T follicular helper cell (primary cell): Measurements from ENCODE around the gene SLC17A2.
"Not testable (repeated sequence)": the region's sequence is repeated elsewhere in the genome, so short reads cannot be mapped to it uniquely, and the experiment has no call there.

ENCODE experiments used
- DNase-seq: peaks from one replicate; pipeline ENCODE4 v3.0.0-alpha.2; 2020; ENCODE audit warnings: low read depth

SLC17A2 gene

GRCh38 chr6:25951296-25952032 is 21.0 kb upstream of the SLC17A2 start:
- DNase-seq, result no peak

GRCh38 chr6:25950297-25950696 is 19.8 kb upstream of the SLC17A2 start:
- no peak for DNase-seq

- no peak for DNase-seq
Observed at GRCh38 chr6:25949695-25950094, 19.2 kb upstream of the SLC17A2 start.

GRCh38 chr6:25947492-25947891 is 17.0 kb upstream of the SLC17A2 start:
- not testable (repeated sequence) for DNase-seq

GRCh38 chr6:25946631-25947030 is 16.1 kb upstream of the SLC17A2 start:
- no peak for DNase-seq

GRCh38 chr6:25945738-25946137 is 15.2 kb upstream of the SLC17A2 start:
- DNase-seq, result not testable (repeated sequence)

GRCh38 chr6:25944688-25945574 is 14.4 kb upstream of the SLC17A2 start:
- DNase-seq, result no peak

GRCh38 chr6:25943887-25944286 is 13.4 kb upstream of the SLC17A2 start:
- DNase-seq, result no peak

- no peak for DNase-seq
Observed at GRCh38 chr6:25942561-25943147, 12.2 kb upstream of the SLC17A2 start.

- DNase-seq, result no peak
Observed at GRCh38 chr6:25939593-25939992, 9.1 kb upstream of the SLC17A2 start.

- DNase-seq, result no peak
Observed at GRCh38 chr6:25935953-25936352, 5.5 kb upstream of the SLC17A2 start.

- no peak for DNase-seq
Observed at GRCh38 chr6:25934735-25935313, 4.3 kb upstream of the SLC17A2 start.

GRCh38 chr6:25934156-25934555 is 3.7 kb upstream of the SLC17A2 start:
- DNase-seq, result no peak

- no peak for DNase-seq
Observed at GRCh38 chr6:25931411-25931709, 869 bp upstream of the SLC17A2 start.

- DNase-seq, result not testable (repeated sequence)
Observed at GRCh38 chr6:25929785-25930184, 706 bp downstream of the SLC17A2 start.

GRCh38 chr6:25928562-25929324 is 1.7 kb downstream of the SLC17A2 start:
- DNase-seq, result no peak

- DNase-seq, result no peak
Observed at GRCh38 chr6:25927756-25928216, 2.7 kb downstream of the SLC17A2 start.

GRCh38 chr6:25927178-25927577 is 3.3 kb downstream of the SLC17A2 start:
- no peak for DNase-seq

GRCh38 chr6:25925876-25926275 is 4.6 kb downstream of the SLC17A2 start:
- DNase-seq, result no peak

- DNase-seq, result no peak
Observed at GRCh38 chr6:25922301-25922700, 8.2 kb downstream of the SLC17A2 start.

GRCh38 chr6:25921525-25922203 is 8.8 kb downstream of the SLC17A2 start:
- no peak for DNase-seq
